NCI-H1436 treated with DMSO at 0.1 percent for 48 hours (cell line): Measurements from ENCODE around the gene TMED1.
"Not testable (repeated sequence)": the region's sequence is repeated elsewhere in the genome, so short reads cannot be mapped to it uniquely, and the experiment has no call there.

Experiments used
- DNase-seq: peaks from one replicate; lab custom pipeline; 2025; lab: John Stamatoyannopoulos, UW

Gene TMED1

DNA sequence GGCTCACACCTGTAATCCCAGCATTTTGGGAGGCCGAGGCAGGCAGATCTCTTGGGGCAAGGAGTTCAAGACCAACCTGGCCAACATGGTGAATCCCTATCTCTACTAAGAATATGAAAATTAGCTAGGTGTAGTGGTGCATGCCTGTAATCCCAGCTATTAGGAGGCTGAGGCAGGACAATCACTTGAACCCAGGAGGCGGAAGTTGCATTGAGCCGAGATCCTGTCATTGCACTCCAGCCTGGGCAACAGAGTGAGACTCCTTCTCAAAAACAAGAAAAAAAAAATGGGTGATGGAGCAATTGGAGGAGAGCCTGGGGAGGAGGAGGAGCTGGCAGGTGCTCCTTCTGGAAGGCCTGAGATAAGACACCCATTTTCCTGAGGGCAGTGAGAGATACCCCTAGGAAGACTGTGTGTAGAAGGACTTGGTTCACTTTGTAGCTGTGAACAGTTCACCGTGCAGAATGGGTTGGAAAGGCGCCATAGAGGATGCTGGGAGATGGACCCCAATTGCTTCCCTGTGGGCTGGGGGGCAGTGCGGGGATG, 26.6 kb upstream of the TMED1 start:
- no peak for DNase-seq

GRCh38 chr19:10861103-10861651, 25.2 kb upstream of the TMED1 start:
- no peak for DNase-seq

DNA sequence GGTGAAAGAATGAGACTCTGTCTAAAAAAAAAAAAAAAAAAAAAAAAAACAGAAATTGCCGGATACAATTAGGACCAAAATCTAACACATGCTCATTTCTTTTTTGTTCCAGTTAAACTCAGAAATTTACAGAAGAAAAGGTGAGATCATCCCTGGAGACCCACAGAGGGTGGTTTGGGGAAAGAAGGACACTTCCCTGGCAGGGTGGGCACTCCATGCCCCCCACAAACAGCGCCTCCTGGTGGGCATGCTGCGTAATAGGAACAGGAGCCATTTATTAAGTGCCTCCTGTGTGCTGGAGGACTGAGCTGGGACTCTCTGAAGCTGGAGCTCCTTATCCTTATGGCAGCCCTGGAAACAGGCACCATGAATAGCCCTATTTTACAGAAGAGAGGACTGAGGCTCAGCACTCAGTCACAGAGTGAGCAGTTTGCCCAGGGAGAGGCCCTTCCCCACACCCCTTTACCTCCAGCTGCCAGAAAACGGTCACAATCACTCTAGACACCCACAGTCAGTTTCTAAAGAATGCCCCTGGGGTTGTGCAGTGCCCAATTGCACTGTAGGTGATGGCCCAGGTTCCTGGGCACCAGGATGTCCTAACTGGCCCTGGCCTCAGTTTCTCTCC, 22.3 kb upstream of the TMED1 start:
- no peak for DNase-seq

DNA sequence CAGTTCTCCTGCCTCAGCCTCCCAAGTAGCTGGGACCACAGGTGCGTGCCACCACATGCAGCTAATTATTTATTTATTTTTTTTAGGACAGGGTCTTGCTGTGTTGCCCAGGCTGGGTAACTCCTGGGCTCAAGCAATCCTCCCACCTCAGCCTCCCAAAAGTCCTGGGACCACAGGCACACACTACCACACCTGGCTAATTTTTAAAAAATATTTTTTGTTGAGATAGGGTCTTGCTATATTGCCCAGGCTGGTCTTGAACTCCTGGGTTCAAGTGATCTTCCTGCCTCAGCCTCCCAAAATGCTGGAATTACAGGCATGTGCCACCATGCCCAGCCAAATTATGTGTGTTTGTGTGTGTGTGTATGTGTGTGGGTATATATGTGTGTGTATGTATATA, 20.9 kb upstream of the TMED1 start:
- DNase-seq: not testable (repeated sequence)

DNA sequence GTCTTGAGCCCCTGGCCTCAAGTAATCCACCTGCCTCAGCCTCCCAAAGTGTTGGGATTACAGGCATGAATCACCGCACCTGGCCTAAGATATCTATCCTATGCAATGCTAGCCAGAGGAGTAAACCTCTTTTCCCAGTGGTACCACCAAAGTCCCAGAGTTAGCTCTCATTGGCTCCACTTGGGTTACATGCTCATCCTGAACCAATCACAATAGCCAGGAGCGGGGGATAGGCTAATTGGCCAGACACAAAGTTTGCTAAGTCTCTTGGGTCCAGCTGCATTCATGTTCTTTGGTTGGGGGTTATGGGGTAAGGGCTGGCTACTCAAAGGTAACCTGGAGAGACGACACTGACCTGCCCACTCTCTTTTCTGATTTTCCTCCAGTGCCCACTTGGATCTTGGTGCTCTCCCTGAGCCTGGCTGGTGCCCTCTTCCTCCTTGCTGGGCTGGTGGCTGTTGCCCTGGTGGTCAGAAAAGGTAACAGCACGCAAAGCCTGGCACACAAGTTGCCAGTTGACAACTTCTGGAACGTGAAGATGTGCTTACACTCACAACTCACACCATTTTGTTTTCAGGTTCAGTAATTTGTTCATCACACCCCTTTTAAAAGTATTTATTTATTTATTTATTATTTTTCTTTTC, 20.0 kb upstream of the TMED1 start:
- DNase-seq: no peak

DNA sequence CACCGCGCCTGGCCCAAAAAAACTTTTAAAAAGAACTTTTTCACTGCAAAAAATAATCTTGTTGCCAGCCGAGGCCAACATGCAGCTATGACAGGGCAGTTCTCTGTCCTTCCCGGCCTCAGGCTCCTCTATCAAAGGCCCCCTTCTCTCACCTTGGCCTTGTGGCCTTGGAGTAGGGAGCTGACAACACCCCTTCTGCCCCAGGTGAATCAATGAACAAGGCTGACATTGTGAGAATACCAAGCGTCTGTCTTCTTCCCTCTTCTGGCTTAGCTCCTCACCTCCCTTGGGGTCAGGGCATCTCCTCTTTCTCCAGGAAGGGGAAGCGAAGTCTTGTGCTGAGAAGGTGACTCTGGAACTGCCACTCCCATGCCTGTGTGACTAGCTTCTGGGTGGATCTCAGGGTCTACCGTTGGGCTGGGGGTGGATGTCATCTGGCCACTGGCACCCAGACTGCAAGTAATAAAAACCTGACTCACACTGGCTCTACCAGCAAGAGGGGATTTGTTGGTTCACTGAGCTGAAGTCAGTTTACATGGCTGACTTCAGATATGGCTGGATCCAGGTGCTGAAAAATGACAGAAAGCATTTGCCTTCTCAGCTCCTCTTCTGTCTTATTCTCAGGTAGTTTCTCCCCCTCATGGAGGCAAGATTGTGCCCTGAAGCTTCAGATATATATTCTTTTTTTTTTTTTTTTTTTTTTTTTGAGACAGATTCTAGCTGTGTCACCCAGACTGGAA, 18.5 kb upstream of the TMED1 start:
- DNase-seq: no peak

GRCh38 chr19:10852941-10853340, 16.9 kb upstream of the TMED1 start:
- no peak for DNase-seq

DNA sequence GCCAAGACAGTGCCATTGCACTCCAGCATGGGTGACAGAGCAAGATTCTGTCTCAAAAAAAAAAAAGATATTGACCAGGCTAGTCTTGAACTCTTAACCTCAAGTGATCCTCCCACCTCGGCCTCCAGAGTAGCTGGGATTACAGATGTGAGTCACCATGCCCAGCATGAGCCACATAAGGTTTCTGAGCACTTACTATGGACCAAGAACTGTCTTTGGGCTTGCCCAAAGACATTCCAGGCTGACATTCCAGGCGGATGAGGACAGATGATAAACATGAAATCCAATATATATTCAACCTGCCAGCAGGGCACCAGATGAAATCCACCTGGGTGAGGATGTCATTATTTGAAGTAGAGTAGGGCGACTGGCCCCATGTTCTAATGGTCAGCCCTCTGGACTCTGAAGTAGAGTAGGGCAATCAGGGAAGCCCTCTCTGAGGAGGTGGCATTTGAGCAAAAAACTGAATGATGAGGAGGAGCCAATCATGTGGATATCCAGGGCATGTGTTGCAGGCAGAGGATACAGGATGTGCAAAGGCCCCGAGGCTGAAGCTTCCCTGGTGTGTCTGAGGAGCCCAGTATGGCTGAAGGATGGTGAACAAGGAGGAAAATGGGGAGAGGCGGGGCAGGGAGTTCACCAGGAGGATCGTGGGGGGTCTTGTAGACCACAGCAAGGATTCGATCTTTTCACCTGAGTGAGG, 16.2 kb upstream of the TMED1 start:
- no peak for DNase-seq

- DNase-seq: no peak
Measured at GRCh38 chr19:10850631-10851030, 14.6 kb upstream of the TMED1 start.

DNA sequence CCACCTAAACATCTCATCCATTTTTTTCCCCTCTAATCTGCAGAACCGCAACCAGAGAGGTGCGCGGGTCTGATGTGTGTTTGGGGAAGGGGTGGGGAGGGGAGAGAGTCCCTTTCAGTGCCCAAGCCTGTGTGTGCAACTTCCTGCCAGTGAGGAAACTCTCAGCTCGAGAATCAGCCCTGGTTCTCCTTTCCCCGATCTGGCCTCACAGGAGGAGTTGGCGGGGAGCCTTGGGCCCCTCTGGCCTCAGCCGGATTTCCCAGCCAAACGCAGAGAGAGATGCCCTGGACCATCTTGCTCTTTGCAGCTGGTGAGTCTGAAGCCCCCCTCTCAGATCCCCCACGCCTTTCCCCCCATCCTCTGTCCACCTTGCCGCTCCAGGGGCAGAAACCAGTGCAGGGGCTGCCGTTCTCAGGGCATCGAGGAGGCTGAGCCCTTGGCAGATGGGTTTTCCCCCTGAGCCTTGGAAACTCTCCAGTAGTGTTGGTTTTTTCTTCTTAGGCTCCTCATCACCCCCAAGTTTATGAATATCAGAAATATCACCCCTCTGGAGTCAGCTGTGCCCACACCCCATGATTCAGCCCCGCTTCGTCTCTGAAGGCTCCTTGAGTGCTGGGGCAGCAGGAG, 12.3 kb upstream of the TMED1 start, which contains the start of gene C19orf38:
Gene C19orf38 (plus strand): TSS at position 186 of the 627 bp plus-strand sequence. CDS start 94 bp downstream, at position 280.
- DNase-seq: no peak

GRCh38 chr19:10846500-10847202, 10.6 kb upstream of the TMED1 start:
- no peak for DNase-seq

GRCh38 chr19:10842788-10843187, 6.8 kb upstream of the TMED1 start:
- no peak for DNase-seq

GRCh38 chr19:10839114-10840050, 3.4 kb upstream of the TMED1 start:
- no peak for DNase-seq

DNA sequence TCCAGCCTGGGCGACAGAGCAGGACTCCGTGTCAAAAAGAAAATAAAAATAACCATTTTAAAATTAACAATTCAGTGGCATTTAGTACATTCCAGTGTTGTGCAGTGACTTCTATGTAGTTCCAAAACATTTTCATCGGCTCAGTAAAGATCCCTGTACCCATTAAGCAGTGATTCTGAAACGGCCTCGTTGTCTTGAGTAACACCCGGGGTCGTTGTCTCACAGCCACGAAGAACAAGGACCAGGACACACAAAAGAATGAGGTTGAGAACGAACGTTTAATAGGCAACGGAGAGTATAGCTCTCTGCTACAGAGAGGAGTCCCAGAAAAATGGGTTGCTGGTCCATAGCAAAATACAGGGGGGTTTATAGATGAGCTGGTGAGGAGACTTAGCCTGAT, 2.4 kb upstream of the TMED1 start:
- DNase-seq: no peak

GRCh38 chr19:10837649-10838048, 1.6 kb upstream of the TMED1 start:
- DNase-seq: not testable (repeated sequence)

- DNase-seq: peak; percentile 78
Measured at GRCh38 chr19:10836479-10837330, 693 bp upstream of the TMED1 start.

GRCh38 chr19:10835089-10835753, 791 bp downstream of the TMED1 start:
- DNase-seq: no peak

DNA sequence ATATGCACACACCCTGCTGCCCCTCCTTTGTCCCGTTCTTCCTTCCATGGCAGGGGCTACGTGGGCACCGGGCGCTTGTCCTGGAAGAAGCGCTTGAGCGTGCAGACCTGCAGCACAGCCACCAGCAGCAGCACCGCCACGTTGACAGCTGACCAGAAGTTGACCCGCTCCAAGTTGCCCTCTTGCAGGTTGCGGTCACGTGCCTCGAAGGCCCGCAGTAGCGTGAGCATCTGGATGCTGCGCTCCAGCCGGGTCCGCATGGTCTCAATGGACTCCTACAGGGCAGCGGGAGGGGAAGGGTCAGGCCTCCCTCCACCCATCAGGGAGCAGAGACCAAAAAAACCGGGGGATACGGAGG, 3.1 kb downstream of the TMED1 start:
- no peak for DNase-seq
